Measurements from ENCODE around the gene GPER1. TPM values are rescaled to one million over a fixed set of nuclear protein-coding genes. Genes with fewer than 3 reads are reported as not detected.

GPER1 gene
- total and polyA plus RNA-seq, 2 experiments from 2014 or later = 0.89 TPM; not detected in 1

GRCh38 chr7:1054438-1054837 is 33.5 kb upstream of the GPER1 start:
- H2AFZ ChIP-seq = no peak overlapping the region
- ATAC-seq = no peak
- no peak overlapping the region for H3K27ac ChIP-seq (ENCODE audit: low read depth)
- 0 out of 2 replicates have a peak, but pooled peaks cover 4% of the 10 kb centered on the region for H3F3A ChIP-seq (replicated peaks; ENCODE audit: low read depth)
- H3K9me2 ChIP-seq (ENCODE audit: insufficient read depth) = no peaks in the 10 kb centered on the region
- no peak overlapping the region for H3K4me3 ChIP-seq
- no peaks in the 10 kb centered on the region; the same call in 1 of the 2 replicates for H3K79me2 ChIP-seq (replicated peaks; ENCODE audit: insufficient read depth)
- peaks cover 9% of the 10 kb centered on the region; the same call in 1 of the 2 replicates for H4K20me1 ChIP-seq (replicated peaks; ENCODE audit: insufficient read depth)
- H3K36me3 ChIP-seq (ENCODE audit: insufficient read depth) = no peaks in the 10 kb centered on the region
- Mint-ChIP-seq H3K27me3 (ENCODE audit: insufficient read depth, low read depth, poor library complexity) (peaks cover 8% of the 10 kb centered on the region), H3K4me1 (peaks cover 35% of the 10 kb centered on the region), H3K4me3 (no peak overlapping the region), H3K36me3 (ENCODE audit: low read depth) (peaks cover 4% of the 10 kb centered on the region; the same call in 1 of the 3 replicates), H3K27ac (no peak overlapping the region; the same call in 1 of the 2 replicates), H3K9me3 (no peaks in the 10 kb centered on the region)
- H3K4me2 ChIP-seq = no peak overlapping the region
- peaks cover 8% of the 10 kb centered on the region; the same call in 1 of the 2 replicates for H3K4me1 ChIP-seq (ENCODE audit: insufficient read depth)
- H3K27me3 ChIP-seq (ENCODE audit: insufficient read depth) = no peaks in the 10 kb centered on the region
- no peak for DNase-seq (ENCODE audit: low spot score)
- TF ChIP-seq EZH2 (IDR thresholded peaks at IDR 0.05; ENCODE audit: low read depth, unreplicated experiment) (no peak), ZNF114 (CRISPR knock-in tag; IDR thresholded peaks at IDR 0.05) (no peak), CREB1 (CRISPR knock-in tag; IDR thresholded peaks at IDR 0.05; ENCODE audit: low read depth) (no peak), ZNF462 (CRISPR knock-in tag; IDR thresholded peaks at IDR 0.05) (no peak), JUNB (IDR thresholded peaks at IDR 0.05; ENCODE audit: unreplicated experiment) (no peak)
